DMS114 treated with DMSO at 0.1 percent for 48 hours (cell line): ENCODE results near the gene KCNK5.

ENCODE experiments used
- DNase-seq: peaks from one replicate; lab custom pipeline; 2025; ENCODE audit not compliant: unreplicated experiment; lab: John Stamatoyannopoulos, UW

KCNK5 gene

DNA sequence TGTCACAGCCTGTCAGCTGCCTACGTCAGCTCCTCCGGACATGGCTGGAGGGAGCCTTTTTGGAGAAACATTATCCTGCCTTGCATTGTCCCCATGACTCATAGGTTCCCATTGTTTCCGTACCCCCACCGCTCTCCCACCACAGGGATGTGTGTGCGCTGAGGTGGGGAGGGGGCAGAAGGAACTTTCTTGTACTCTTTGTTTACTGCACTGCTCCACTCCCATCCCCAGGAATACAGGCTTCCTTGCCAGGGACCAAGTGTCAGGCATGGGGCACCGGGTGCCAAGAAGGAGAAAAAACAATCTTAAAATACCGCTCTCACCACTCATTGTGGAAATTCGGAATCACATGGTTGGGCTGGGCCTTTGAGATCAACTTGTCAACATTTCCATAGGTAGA, 51.0 kb downstream of the KCNK5 start:
- no peak for DNase-seq

- no peak for DNase-seq
Observed at GRCh38 chr6:39177130-39177529, 52.1 kb downstream of the KCNK5 start.

DNA sequence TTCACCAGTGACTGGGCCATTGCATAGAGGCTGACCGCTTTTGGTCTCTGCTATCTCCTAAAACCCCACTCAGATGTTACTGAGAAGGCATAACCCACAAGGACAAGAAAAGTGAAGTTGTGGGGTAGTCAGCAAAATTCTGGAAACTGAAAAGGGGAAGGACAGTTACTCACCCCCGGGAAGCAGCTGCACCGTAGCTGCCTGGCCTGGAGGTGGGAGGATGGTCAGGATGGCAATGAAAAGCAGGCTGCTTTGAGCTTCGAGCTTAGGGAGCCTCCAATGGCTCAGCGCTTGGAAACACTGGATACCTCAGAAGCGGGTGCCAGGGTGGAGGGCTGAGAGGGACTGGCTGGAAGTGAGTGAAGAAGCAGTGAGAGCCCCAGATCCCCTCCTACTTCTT, 56.0 kb downstream of the KCNK5 start:
- no peak for DNase-seq

- DNase-seq: no peak
Observed at GRCh38 chr6:39172377-39172757, 56.9 kb downstream of the KCNK5 start.

GRCh38 chr6:39171489-39172376, 57.5 kb downstream of the KCNK5 start:
- DNase-seq: no peak

- DNase-seq: no peak
Observed at GRCh38 chr6:39170860-39171259, 58.4 kb downstream of the KCNK5 start.

DNA sequence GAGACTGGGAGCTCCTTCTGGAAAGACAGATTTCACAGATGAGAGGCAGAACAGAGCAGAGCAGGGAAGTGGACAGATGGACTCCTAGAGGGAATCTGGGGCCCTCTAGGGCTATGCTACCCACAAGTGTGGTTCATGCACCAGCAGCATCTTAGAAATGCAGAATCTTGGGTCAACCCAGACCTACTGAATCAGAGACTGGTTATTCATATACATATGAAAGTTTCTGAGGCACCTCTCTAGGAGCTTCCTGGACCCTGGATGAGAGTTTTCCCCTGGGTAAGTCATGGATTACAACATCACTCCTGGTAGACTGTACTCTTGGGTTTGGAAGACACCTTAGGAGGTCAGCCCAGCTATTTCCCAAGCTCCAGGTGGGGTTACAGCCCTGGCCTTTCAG, 58.9 kb downstream of the KCNK5 start:
- DNase-seq: no peak

DNA sequence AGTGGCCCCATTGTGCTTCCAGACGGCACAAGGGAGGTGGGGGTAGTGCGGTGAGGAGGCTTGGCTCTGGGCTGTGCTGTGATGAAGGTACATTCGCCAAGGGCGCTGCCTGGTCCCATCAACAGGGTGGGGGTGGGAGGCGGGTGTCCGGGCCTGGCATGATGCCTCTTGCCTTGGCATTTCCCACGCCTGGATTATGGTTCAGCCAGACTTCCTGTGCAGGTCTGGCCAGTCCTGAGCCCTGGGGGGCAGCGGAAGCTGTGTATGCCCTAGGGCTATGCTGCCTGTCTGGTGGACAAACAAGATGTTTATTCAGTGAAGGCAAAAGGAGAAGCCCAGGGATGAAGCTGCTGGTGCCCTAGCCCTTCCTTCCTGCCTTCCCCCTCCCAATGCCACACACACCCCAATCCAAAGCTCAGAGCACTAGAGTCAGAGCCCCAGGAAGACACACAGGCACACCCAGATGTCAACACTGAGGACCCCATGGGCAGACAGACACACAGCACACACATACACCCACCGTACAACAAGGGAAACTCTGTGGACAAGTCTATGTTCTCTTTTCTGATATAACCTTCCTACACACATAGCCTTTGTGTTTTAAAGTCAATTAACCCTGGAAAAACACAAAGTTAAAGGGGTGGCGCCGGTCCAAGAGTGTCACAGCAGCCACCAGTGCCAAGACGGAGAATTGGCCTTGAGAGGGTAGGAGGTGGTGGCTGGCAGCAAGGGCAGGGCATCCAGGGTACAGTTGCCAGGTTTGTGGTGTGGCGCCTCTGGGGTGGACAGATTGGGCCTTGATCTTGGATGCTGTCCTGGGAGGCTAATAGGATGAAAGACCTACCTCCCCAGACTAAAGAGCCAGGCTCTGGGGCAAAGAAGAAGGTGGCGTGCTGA, 59.6 kb downstream of the KCNK5 start:
- no peak for DNase-seq

DNA sequence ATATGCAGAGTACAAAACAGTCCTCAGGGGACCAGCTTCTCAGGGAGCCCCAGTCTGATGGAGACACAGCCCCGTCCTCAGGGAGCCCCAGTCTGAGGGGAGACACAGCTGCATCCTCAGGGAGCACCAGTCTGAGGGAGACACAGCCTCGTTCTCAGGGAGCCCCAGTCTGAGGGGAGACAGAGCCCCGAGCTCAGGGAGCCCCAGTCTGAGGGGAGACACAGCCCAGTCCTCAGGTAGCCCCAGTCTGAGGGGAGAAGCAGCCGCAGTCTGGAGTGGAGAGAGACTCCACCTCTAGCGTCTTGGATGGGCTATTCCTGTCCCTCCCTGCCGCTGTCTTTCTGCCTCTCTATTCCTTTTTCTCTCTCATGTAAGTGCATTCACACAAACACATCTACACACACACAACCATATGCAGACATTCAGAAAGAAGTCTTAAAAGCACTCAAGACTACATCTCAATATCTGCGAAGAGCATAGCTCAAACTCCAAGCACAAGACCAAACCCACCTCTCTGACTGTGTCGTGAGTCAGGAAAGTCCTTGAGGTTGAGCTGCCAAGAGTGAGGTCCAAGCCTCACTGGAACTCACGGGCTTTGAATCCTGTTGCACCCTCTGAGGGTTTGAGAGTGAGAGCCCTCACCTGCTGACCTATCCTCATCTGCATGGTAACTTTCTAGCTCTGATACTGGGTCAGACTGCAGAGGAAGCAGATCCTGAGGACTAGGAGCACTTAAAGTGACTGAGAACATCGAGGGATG, 61.2 kb downstream of the KCNK5 start:
- no peak for DNase-seq

- no peak for DNase-seq
Observed at GRCh38 chr6:39167321-39167720, 62.0 kb downstream of the KCNK5 start.

DNA sequence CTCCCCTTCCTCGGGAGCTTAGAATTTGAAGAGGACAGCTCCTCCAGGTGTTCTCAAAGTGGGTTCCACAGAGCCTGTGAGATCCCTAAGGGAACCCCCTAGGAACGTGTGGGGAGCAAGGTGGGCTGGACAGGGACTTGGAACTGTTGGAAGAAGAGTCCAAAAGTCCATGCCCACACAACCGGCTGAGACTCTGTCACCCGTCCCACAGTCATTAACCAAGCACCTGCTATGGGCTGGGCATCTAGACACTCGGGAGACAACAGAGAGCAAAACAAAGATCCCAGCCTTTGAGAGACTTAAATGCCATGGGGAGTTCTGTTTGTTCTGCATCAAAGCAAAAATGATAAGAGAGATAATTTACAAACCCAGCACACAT, 62.4 kb downstream of the KCNK5 start:
- DNase-seq: no peak

- DNase-seq: peak; percentile 64
Observed at GRCh38 chr6:39166189-39166911, 62.9 kb downstream of the KCNK5 start.

DNA sequence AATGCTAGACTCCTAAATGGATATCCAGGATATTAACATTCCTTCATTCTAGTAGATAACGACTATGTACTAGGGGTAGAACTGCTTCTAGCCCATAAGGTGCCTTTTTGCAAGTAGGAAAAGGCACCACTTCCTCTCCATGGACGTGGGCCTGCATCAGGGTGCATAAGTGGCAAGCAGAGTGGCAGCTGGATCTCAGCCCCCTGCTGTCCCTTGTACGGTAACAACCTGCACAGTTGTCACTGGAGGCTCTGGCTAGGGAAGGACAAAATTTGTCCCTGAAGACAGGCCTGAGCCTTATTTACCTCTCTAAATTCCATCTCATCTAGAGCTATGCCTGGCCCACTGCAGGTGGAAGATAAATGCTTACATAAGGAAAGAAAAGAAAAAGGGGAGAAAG, 71.8 kb downstream of the KCNK5 start:
- no peak for DNase-seq

DNA sequence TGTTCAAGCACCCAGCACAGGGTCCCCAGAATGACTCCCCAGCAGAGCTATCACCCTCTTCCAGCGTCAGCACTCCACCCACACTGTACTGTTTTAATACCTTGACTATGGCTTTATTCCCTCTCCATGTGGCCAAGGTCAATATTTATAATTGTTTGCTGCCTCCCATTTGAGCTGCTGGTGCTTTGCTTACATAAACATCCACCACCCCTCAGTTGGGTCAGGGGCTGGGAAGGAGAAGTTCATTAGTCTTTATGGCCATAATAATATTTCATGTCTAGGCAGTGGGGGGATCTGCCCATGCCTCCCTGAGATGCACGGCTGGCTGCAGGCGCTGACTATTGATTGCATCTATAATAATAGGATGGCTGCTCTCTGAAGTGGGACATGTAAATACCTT, 72.5 kb downstream of the KCNK5 start:
- no peak for DNase-seq

GRCh38 chr6:39154705-39155104, 74.6 kb downstream of the KCNK5 start:
- no peak for DNase-seq

GRCh38 chr6:39153766-39154397, 75.4 kb downstream of the KCNK5 start:
- DNase-seq: no peak

- no peak for DNase-seq
Observed at GRCh38 chr6:39152262-39152661, 77.0 kb downstream of the KCNK5 start.

DNA sequence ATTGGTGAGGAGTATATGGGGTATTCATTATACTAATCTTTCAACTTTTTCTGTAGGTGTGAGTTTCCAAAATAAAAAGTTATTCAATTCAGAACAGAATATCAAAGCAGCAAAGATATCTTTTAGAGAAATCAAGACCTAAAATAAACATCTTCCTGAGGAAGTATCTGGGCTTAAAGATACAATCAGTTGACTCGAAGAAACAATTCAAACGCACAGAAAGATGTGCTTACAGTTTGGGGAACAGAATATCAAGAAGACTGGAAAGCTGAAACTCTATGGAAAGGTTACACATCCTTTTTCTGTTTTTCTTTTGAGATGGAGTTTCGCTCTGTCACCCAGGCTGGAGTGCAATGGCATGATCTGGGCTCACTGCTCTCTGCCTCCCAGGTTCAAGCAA, 78.1 kb downstream of the KCNK5 start:
- DNase-seq: no peak

DNA sequence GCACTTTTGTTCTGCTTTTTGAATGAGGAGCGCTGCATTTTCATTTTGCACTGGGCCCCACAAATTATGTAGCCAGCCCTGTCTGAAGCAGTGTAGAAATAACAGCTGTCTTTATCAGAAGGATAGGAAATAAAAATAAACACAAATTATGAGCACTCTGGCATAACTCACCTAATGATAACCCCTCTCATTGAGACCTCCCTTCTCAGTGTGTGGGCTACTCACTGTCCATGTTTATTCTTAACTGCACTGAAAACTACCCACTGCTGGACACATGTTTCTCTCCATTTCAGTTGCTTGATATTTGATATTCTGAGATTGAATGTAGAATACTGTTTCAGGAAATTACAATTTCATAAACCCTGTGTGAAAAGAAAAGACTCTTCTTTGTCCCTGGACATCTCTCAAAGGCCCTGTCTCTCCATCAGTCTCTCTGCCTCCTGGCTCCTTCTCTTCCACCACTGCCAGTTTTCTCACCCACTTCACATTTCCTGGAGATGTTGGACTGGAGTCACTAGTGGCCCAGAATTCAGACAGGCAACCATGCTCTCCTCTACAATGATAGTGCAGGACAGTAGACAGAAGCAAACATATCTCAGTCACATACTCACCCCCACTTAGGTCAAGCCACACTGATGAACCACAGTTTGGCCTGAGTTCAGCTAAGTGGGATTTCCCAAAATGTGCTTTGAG, 84.6 kb downstream of the KCNK5 start:
- DNase-seq: no peak
